ACHN (cell line): Measurements from ENCODE around the gene CUX1.
"Not testable (repeated sequence)": the region's sequence is repeated elsewhere in the genome, so short reads cannot be mapped to it uniquely, and the experiment has no call there.

ENCODE experiments used
- DNase-seq: peaks from one replicate; pipeline ENCODE4 v3.0.0-alpha.2; 2015
- in situ Hi-C: cut with HindIII; loops from 2 replicates; pipeline ENCODE4 v1.10.0; 2017; ENCODE audit warnings: low sequenced_read_pairs, low pct_ligation_motif_present, low pct_unique_long_range_greater_than_20kb

The CUX1 gene

DNA sequence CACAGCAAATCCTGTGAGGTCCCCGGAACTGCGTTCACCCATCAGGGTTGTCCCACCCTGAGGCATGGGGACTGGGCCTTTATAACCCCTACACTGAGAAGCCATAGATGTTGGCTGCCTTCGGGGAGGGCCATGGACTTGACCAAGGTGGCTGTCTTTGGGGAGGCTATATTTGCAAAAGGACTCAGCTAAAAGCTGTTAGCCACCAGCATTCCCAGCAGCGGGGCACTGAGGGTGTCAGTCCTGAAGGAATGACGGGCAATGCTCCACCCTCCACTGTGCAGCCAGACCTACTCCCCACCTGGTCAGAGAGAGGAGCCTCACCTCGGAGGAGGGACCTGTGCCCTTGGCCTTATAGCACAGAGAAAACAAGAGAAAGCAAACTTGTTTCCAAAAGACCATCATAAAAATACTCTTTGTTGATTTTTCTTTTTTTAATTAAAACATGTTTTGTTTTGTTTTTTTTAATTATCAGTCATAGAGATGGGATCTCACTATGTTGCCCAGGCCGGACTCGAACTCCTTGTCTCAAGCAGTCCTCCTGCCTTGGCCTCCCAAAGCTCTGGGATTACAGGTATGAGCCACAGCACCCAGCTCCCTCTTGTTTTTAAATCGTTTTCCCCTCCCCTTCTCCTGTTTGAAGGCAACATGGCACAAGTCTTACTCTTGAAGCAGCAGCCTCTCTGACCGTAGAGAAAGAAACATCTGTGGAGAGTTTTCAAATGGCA is 26.7 kb upstream of the CUX1 start:
- in situ Hi-C loops: no loop called here
- DNase-seq: no peak

DNA sequence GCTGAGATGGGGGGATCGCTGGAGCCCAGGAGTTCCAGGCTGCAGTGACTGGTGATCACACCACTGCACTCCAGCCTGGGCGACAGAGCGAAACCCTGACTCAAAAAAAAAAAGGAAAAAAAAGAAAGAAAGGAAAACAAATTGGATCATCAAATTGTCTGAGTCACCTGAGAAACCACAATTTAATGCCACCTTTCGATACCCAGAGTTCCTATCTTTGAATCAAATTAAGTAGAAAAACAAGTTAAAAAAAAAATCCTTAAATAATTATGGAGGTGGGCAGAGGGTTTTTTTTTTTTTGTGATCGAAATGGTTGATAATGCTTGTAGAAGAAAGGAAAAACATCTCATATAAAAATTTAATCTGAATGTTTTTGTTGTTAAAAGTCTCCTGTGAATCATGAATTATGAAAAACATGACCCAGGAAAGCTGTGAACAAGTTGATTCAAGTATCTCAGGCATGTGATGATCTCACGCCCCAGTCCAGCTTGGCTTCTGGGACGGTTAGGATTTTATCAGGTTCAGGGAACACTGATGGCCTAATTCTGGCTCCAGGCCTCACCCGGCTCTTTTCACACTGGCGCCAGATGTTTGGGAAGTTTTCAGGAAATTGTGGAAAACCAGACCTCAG is 25.3 kb upstream of the CUX1 start:
- peak; percentile 82 for DNase-seq
- in situ Hi-C loops: no loop called here

GRCh38 chr7:101792682-101793071 is 24.7 kb upstream of the CUX1 start:
- in situ Hi-C loops, DNase-seq: not testable (repeated sequence)

DNA sequence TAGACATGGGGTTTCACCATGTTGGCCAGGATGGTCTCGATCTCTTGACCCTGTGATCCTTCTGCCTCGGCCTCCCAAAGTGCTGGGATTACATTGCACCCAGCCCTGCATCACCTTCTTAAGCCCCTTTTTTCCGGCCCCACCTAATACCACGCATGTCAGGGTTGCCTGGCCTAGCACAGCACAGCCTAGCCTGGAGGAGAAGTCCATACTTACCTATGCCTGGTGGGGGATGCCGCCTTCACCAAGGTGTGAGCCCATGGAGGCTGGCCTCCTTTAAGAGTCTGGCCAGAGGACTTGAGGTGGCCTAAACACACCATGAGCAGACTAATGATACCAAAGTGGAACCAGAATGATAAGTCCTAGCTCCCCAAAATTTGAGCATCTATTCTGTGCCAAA is 22.0 kb upstream of the CUX1 start:
- no peak for DNase-seq
- in situ Hi-C loops: no loop called here

DNA sequence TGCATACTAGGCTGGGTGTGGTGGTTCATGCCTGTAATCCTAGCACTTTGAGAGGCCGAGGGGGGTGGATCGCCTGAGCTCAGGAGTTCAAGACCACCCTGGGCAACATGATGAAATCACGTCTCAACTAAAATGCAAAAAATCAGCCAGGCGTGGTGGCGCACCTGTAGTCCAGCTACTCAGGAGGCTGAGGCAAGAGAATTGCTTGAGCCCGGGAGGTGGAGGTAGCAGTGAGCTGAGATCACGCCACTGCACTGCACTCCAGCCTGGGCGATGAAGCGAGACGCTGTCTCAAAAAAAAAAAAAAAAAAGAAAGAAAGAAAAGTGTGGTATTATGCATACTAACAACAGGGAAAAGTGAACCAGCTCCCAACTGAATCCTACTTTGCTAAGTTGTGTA is 19.3 kb upstream of the CUX1 start:
- in situ Hi-C loops, DNase-seq: not testable (repeated sequence)

DNA sequence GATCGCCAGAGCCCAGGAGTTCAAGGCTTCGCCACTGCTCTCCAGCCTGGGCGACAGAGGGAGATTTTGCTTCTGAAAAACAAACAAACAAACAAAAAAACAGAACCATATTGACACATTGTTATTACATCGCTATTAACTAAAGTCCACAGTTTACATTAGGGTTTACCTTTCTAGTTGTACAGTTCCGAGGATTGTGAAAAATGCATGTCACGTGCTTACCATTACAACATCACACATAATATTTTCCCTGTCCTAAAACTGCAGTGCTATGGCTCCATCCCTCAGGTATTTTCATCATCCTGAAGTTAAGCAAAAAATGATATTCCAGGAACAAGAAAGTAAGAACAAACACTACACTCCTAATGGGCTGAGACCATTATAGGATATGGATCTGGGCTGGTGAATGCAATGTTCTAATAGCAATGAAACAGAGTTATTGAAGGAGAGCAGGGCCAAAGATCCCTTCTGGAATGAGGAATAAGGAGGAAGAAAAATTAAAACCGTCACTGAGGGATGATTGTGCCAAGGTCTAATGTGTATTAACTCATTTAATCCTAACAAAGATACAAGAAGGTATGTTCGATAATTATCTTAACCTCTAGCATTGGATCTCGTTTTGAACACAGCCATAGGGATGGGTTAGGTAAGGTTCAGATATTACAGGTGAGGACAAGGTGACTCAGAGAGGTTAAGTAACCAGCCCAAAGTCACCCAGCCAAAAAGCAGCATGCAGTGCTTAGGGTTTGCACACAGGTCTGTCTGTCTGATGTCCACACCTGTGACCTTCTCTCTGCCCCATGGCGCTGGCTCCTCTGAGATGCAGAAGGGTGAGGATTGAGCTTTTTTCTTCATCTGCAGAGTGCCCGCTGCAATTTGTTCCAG is 14.0 kb upstream of the CUX1 start:
- in situ Hi-C loops: no loop called here
- no peak for DNase-seq

- in situ Hi-C loops: no loop called here
- no peak for DNase-seq
Observed at GRCh38 chr7:101804088-101804963, 13.1 kb upstream of the CUX1 start.

GRCh38 chr7:101804967-101805366 is 12.5 kb upstream of the CUX1 start:
- in situ Hi-C loops: no loop called here
- peak; percentile 31 for DNase-seq

DNA sequence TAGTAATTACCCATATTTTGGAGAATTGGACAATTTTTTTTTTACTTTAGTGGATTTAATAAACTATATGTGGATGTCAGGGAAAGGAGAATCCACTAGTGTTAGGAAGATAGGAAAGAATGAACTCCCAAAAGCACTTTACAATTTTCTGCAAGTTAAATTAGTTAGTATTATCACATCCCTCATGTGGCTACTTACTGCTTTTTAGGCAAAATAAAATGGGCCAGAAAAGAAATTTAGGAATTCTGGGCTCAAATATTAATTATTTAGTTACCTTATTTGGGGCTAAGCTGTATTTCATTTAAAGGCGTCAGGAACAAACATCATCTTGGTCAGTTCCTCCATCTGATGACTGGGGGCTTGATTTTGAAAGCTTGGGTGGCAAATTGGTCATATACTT is 4.8 kb upstream of the CUX1 start:
- DNase-seq: no peak
- in situ Hi-C loops: no loop called here

GRCh38 chr7:101813402-101814019 is 3.9 kb upstream of the CUX1 start:
- in situ Hi-C loops: no loop called here
- no peak for DNase-seq

DNA sequence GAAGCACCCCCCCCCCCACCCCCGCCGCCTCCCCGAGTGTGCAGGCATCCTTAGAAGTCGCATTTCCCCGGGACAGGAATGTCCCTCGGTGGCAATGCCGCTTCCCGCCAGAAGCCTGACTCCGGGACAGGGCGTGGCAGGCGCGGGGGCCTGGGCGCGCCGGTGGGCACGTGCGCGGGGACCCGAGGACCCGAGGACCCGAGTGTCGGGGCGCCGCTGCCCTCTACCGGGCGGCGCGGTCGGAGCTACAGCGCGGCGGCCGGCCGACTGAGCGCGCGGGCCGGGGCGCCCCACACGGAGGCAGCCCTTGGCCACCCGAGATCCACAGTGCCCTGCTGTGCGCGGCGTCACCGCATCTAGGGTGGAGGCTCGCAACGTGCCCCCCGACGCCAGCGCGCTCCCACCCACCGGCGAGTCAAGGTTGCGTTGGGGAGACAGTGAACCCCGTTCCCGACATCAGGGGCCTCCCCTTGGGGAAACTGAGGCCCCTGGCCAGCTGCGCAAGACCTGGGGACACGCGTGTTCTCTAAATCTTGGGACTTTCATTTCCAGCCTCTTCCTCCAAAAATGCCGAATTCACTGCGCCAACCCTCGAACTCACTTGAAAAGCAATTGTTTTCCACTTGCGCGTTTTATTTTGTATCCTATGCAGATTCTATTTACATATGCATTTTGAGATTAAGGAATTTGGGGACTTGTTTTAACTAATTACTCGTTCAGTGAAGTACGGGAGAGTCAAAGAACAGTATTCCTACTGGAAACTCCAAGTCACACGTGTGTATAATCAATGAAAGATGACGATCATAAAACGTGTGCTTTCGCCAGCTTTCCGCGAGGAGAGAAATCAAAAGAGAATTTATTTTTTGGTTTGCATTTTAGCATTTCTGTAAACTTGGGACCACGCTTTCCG is 3.1 kb upstream of the CUX1 start:
- peak; percentile 77 for DNase-seq
- in situ Hi-C loops: no loop called here

- DNase-seq: peak; percentile 63
- in situ Hi-C loops: no loop called here
Observed at GRCh38 chr7:101814991-101815825, 2.2 kb upstream of the CUX1 start.

GRCh38 chr7:101815826-101816594 is 1.4 kb upstream of the CUX1 start:
- in situ Hi-C loops: no loop called here
- DNase-seq: peak; percentile 91

GRCh38 chr7:101816595-101817470 is 593 bp upstream of the CUX1 start:
- peak; percentile 63 for DNase-seq
- in situ Hi-C loops: no loop called here
